CD14-positive monocyte (primary cell): ENCODE results near the gene CAMK1D. TPM values are rescaled to one million over a fixed set of nuclear protein-coding genes. Genes with fewer than 3 reads are reported as not detected.

Experiments used
- DNase-seq, 3 donors: peaks; one replicate each; pipeline ENCODE4 v3.0.0-alpha.2; 2011 to 2022
- H2AFZ ChIP-seq: 2 replicates; pipeline ENCODE4 v1.6.0; 2012; ENCODE audit warnings: mild to moderate bottlenecking, low read depth, low read length, inconsistent platforms; ENCODE audit not compliant: insufficient read depth, poor library complexity, severe bottlenecking
- H3K27ac ChIP-seq, 2 donors: 1 replicate in 1 of 2; 2 replicates in 1 of 2; pipeline ENCODE4 v1.5.1; 2012 to 2013; ENCODE audit warnings: low read length in 2 of 2, control low read depth in 1 of 2, inconsistent platforms in 1 of 2, low read depth in 1 of 2, mild to moderate bottlenecking in 1 of 2
- H3K27me3 ChIP-seq, 2 donors: one replicate each; pipeline versions ENCODE4 v1.6.0 to v1.6.1; 2011 to 2013; ENCODE audit warnings: low read length in 2 of 2; ENCODE audit not compliant: control insufficient read depth in 2 of 2, insufficient read depth in 2 of 2
- H3K36me3 ChIP-seq, 2 donors: replicated peaks in 1 of 2; 1 replicate in 1 of 2; 2 replicates in 1 of 2; pipeline versions ENCODE4 v1.5.1 to v1.6.1; 2012 to 2013; ENCODE audit warnings: low read length in 2 of 2, control low read depth in 1 of 2, inconsistent platforms in 1 of 2, mild to moderate bottlenecking in 1 of 2; ENCODE audit not compliant: insufficient read depth in 2 of 2, control insufficient read depth in 1 of 2
- H3K4me1 ChIP-seq, 2 donors: 1 replicate in 1 of 2; 2 replicates in 1 of 2; pipeline versions ENCODE4 v1.5.1 to v1.6.1; 2012 to 2013; ENCODE audit warnings: low read length in 2 of 2, control low read depth in 1 of 2, inconsistent platforms in 1 of 2, mild to moderate bottlenecking in 1 of 2, moderate library complexity in 1 of 2; ENCODE audit not compliant: insufficient read depth in 2 of 2, control insufficient read depth in 1 of 2
- H3K4me2 ChIP-seq: replicated peaks from 2 replicates; pipeline ENCODE3; 2012; ENCODE audit warnings: low read length, moderate library complexity, mild to moderate bottlenecking; ENCODE audit not compliant: poor library complexity, severe bottlenecking; ENCODE audit errors: extremely low read depth
- H3K4me3 ChIP-seq, 3 experiments: fragments of 200-600 bp in 1 of 3; sonication (generic) in 1 of 3; replicated peaks in 1 of 3; 1 replicate in 2 of 3; 2 replicates in 1 of 3; pipeline ENCODE4 v1.5.1; 2011 to 2013; ENCODE audit warnings: low read length in 3 of 3, mild to moderate bottlenecking in 3 of 3, control low read depth in 2 of 3, low read depth in 2 of 3, inconsistent platforms in 1 of 3, moderate library complexity in 1 of 3
- H3K79me2 ChIP-seq: 2 replicates; pipeline ENCODE4 v1.6.0; 2012; ENCODE audit warnings: mild to moderate bottlenecking, control low read depth, inconsistent platforms, low read length, moderate library complexity; ENCODE audit not compliant: insufficient read depth
- H3K9ac ChIP-seq: 2 replicates; pipeline ENCODE4 v1.6.0; 2017; ENCODE audit warnings: low read length, mild to moderate bottlenecking; ENCODE audit not compliant: insufficient read depth, poor library complexity, severe bottlenecking
- H3K9me3 ChIP-seq, 2 donors: replicated peaks in 1 of 2; 1 replicate in 1 of 2; 2 replicates in 1 of 2; pipeline versions ENCODE4 v1.5.1 to v1.6.1; 2012 to 2013; ENCODE audit warnings: low read length in 2 of 2, control low read depth in 1 of 2; ENCODE audit not compliant: control insufficient read depth in 1 of 2, insufficient read depth in 1 of 2
- H4K20me1 ChIP-seq: 2 replicates; pipeline ENCODE4 v1.6.0; 2012; ENCODE audit warnings: mild to moderate bottlenecking, low read length, control low read depth, moderate library complexity; ENCODE audit not compliant: insufficient read depth
- H3K27ac Mint-ChIP-seq, 7 donors: one replicate each; pipeline ENCODE4 v1.8.0; 2020; ENCODE audit warnings: mild to moderate bottlenecking in 7 of 7, mixed read lengths in 7 of 7, moderate library complexity in 6 of 7, inconsistent platforms in 2 of 7
- H3K27me3 Mint-ChIP-seq, 3 donors: one replicate each; pipeline ENCODE4 v1.8.0; 2021 to 2022; ENCODE audit warnings: low read depth in 3 of 3, mild to moderate bottlenecking in 3 of 3, mixed read lengths in 3 of 3, moderate library complexity in 3 of 3, inconsistent platforms in 1 of 3
- H3K36me3 Mint-ChIP-seq, 2 donors: one replicate each; pipeline ENCODE4 v1.8.0; 2020; ENCODE audit warnings: mixed read lengths in 2 of 2, inconsistent platforms in 1 of 2, mild to moderate bottlenecking in 1 of 2
- H3K4me1 Mint-ChIP-seq: one replicate; pipeline ENCODE4 v1.8.0; 2020; ENCODE audit warnings: mild to moderate bottlenecking, mixed read lengths
- H3K4me3 Mint-ChIP-seq, 2 donors: one replicate each; pipeline ENCODE4 v1.8.0; 2020; ENCODE audit warnings: mild to moderate bottlenecking in 2 of 2, mixed read lengths in 2 of 2, moderate library complexity in 1 of 2
- H3K9me3 Mint-ChIP-seq, 7 donors: one replicate each; pipeline ENCODE4 v1.8.0; 2020 to 2022; ENCODE audit warnings: mixed read lengths in 7 of 7, mild to moderate bottlenecking in 6 of 7, moderate library complexity in 6 of 7, inconsistent platforms in 2 of 7
- WGBS: methylation state at CpG from one replicate; pipeline ENCODE4 v1.1.5; 2013; ENCODE audit warnings: missing lambda C conversion rate; ENCODE audit not compliant: insufficient coverage; 5-methylcytosine and 5-hydroxymethylcytosine counted together
- intact Hi-C, 2 donors: fragments of 100-400 bp; cut with micrococcal nuclease; formaldehyde crosslinking; loops; one replicate each; pipeline versions ENCODE4 v1.15.0 to v1.15.1; 2023
- polyA plus RNA-seq, 3 donors: library from polyadenylated mRNA; depleted of rRNA in 1 of 3; unstranded in 2 of 3; stranded (reverse) in 1 of 3; fragments of 300-500 nt in 2 of 3; fragments of >200 nt in 1 of 3; fragmentation: Illumina TruSeq in 2 of 3; gene quantifications; 1 replicate in 2 of 3; 2 replicates in 1 of 3; pipeline ENCODE4 v1.2.3, GENCODE V29; 2012 to 2021
- TF ChIP-seq, protein P1 (sequence below): fragments of 200-600 bp; IDR thresholded peaks from one replicate; pipeline ENCODE4 v1.8.0; 2022; ENCODE audit warnings: antibody characterized with exemption, mild to moderate bottlenecking

Gene CAMK1D
- polyA plus RNA-seq, 3 donors = 6.7 to 11.8 (median 7.1) TPM

DNA sequence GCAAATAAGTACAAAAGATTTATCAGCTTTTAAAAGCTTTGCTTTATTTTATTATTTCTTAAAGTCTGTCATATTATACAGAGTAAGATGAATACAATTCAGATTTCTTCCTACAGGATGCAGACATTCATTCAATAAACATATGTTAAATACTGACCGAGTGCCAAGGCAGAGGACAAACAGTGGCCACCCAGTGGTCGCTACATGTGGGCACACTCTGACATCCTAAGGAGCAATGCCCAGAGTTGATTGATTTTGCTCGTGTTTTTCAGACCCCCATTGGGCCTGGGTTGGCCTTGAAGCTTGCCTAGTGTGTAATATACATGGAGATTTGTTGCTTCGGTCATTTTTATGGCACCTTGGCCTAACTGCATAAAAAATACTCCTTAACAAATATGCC lies 451.0 kb downstream of the CAMK1D start:
- Histone ChIP-seq H3K27ac (no peak overlapping the region), H3K4me1 (no peaks in the 10 kb centered on the region), H3K9me3 (no peaks in the 10 kb centered on the region), H3K27me3 (no peaks in the 10 kb centered on the region), H3K9ac (no peak overlapping the region), H3K36me3 (no peaks in the 10 kb centered on the region), H3K79me2 (no peaks in the 10 kb centered on the region), H3K4me2 (no peak overlapping the region), H2AFZ (no peak overlapping the region), H3K4me3 (no peak overlapping the region), H4K20me1 (no peaks in the 10 kb centered on the region)
- no peak overlapping the region for H3K27ac Mint-ChIP-seq
- peaks cover 0 to 2% (median 0%) of the 10 kb centered on the region in 3 donors for H3K27me3 Mint-ChIP-seq
- H3K9me3 Mint-ChIP-seq = peaks cover 0 to 2% (median 0%) of the 10 kb centered on the region in 7 donors
- H3K4me3 Mint-ChIP-seq = no peak overlapping the region
- DNase-seq = no peak
- H3K36me3 Mint-ChIP-seq = no peaks in the 10 kb centered on the region
- WGBS = 94% methylated on average over 2 of the region's 4 CpGs
- H3K4me1 Mint-ChIP-seq = no peaks in the 10 kb centered on the region
- TF ChIP-seq, protein P1, sequence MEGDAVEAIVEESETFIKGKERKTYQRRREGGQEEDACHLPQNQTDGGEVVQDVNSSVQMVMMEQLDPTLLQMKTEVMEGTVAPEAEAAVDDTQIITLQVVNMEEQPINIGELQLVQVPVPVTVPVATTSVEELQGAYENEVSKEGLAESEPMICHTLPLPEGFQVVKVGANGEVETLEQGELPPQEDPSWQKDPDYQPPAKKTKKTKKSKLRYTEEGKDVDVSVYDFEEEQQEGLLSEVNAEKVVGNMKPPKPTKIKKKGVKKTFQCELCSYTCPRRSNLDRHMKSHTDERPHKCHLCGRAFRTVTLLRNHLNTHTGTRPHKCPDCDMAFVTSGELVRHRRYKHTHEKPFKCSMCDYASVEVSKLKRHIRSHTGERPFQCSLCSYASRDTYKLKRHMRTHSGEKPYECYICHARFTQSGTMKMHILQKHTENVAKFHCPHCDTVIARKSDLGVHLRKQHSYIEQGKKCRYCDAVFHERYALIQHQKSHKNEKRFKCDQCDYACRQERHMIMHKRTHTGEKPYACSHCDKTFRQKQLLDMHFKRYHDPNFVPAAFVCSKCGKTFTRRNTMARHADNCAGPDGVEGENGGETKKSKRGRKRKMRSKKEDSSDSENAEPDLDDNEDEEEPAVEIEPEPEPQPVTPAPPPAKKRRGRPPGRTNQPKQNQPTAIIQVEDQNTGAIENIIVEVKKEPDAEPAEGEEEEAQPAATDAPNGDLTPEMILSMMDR = no peak
- intact Hi-C loops = no loop called here

GRCh38 chr10:12801214-12802087 lies 452.1 kb downstream of the CAMK1D start:
- H3K27me3 Mint-ChIP-seq = peaks cover 0 to 2% (median 0%) of the 10 kb centered on the region in 3 donors
- intact Hi-C loops = no loop called here
- Histone ChIP-seq H3K4me3 (no peak overlapping the region), H3K9me3 (no peaks in the 10 kb centered on the region), H3K27me3 (no peaks in the 10 kb centered on the region), H3K4me1 (no peaks in the 10 kb centered on the region), H3K9ac (no peak overlapping the region), H4K20me1 (no peaks in the 10 kb centered on the region), H3K79me2 (no peaks in the 10 kb centered on the region), H3K27ac (no peak overlapping the region), H3K4me2 (no peak overlapping the region), H3K36me3 (no peaks in the 10 kb centered on the region), H2AFZ (no peak overlapping the region)
- H3K4me3 Mint-ChIP-seq = no peak overlapping the region
- DNase-seq = no peak
- H3K4me1 Mint-ChIP-seq = no peaks in the 10 kb centered on the region
- no peak overlapping the region for H3K27ac Mint-ChIP-seq
- no peaks in the 10 kb centered on the region for H3K36me3 Mint-ChIP-seq
- TF ChIP-seq, protein P1 = no peak
- H3K9me3 Mint-ChIP-seq = peaks cover 0 to 3% (median 0%) of the 10 kb centered on the region in 7 donors
- WGBS = 100% methylated on average over 1 of the region's 3 CpGs
